ENCODE measurements around the gene ANOS1.
"Not testable (repeated sequence)": the region's sequence is repeated elsewhere in the genome, so short reads cannot be mapped to it uniquely, and the experiment has no call there.

The ANOS1 gene

GRCh38 chrX:8731559-8732395, at the start of gene ANOS1:
Gene ANOS1 (minus strand): TSS chrX:8732137. CDS start chrX:8732036, 101 bp downstream.
- DNase-seq, result no peak

DNA sequence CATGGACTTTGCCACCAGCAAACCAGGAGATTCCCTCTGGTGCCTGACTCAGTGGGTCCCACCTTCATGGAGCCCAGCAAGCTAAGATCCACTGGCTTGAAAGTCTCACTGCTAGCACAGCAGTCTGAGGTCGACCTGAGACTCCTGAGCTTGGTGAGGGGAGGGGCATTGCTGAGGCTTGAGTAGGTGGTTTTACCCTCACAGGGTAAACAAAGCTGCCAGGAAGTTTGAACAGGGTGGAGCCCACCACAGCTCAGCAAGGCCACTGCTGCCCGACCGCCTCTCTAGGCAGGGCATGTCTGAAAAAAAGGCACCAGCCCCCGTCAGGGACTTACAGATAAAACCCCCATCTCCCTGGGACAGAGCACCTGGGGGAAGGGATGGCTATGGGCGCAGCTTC, 41.2 kb upstream of the ANOS1 start:
- no peak for DNase-seq

DNA sequence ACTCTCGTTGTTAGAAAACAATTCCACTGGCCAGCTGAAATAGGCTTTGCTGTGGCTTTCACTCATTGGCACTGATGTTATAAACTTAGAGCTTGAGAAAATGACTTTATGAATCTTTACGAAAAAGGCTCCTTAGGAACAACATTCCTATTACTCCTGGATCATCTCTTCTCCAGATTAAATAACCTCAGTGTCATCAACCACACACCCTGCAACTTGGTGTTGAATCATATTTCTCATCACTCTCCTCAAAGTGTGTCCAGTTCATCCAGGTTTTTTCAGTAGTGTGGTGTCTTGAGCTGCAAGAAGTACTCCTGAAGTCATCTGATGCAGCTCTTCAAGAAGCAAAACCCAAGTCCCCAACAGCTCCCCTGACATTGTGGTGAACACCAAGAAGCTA, 28.1 kb upstream of the ANOS1 start:
- no peak for DNase-seq

DNA sequence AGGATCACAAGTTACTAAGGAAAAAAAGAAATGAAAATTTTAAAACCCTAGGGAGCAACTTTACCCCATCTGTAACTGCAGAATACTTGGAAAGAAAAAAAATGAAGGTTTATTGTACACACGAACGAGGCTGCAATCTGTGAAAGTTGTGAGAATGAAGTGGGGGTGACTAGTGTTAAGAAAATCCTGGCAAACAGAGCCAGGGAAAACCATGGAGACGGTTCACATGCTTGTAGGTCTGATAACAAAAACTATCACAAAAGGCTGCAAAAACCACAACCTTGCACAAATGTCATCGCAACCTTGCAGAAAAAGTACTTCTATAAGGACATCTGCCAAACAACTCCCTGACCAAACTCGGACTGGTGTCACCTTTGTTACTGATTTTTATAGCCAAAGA, 26.8 kb upstream of the ANOS1 start:
- DNase-seq, result not testable (repeated sequence)

GRCh38 chrX:8757609-8758389, 25.9 kb upstream of the ANOS1 start:
- not testable (repeated sequence) for DNase-seq

DNA sequence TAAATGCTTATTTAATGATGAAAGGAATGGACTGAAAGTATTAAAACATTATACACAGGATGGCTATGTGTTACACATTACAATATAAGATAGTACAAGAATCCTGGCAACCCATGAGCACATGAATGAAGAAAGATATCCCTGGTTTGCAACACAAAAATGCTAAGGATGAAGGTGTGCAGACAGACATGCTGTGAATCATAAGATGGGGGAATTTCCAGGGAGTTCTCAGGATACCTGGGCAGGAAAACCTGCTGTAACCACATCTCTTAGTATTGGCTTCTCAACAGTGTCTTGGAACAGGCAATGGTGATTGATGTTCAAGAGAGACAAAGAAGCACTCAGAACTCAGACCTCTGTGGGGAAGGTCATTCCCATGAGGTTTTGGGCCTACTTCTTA, 23.9 kb upstream of the ANOS1 start:
- DNase-seq, result no peak

GRCh38 chrX:8755116-8755515, 23.2 kb upstream of the ANOS1 start:
- DNase-seq, result no peak

DNA sequence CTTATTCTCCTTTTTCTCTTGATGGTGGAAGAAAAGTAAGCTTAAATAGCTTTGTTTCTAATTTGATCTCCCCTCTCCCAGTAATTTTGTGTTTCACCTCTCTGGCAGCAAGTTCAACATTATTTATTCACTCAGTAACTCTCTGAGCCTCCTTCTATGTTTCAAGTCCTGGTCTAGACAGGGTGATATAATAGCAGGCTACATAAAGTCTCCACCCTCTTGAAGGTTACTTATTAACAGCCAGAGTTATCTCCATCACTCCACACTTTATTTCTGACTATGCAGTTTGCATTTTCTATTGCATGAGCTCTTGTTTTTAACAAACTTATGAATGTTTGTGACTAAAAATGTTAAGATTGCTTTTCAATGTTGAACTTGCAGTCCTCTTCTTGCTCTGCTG, 17.8 kb upstream of the ANOS1 start:
- no peak for DNase-seq

GRCh38 chrX:8748855-8749254, 16.9 kb upstream of the ANOS1 start:
- no peak for DNase-seq

DNA sequence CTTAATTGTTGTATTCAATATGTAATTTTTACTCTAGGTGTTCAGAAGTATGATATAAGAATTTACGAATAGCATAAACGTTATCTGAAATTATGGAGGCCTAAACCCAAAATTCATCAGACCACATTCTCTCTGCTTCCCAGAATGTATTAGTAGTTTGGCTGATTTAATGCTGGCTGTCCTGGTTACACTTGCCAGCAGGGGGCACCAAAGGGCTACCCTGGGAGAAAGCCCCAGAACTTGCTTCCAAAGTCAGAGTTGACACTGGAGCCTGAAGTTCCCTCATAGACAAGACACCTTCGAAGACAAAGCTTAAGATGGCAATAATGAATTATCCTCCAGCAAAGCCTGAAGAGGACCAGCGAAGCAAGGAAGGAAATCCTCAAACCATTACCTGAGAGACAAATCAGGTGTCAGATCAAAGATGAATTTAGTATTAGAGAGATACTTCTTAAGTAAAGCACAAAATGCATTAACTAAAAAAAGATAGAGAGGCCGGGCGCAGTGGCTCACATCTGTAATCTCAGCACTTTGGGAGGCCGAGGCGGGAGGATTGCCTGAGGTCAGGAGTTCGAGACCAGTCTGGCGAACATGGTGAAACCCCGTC, 11.3 kb upstream of the ANOS1 start:
- DNase-seq, result peak; percentile 58

DNA sequence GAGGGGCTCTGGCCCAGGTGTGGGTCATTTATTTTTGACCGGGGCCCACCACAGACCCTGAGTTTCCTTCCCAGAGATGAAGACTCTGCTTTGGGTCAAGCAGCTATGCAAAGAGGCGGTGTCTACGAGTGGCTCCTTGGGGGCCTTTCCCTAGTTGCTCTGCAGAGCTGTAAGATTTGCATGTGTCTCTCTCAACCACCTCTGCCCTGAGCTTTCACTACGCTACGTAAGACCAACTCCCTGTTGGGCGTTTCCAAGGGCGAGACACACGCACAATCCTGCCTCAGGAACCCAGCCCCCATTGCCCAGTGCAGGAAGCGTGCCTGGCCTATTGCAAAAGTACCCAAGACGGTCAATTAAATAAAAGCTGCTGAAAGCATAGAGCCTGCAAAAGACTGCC, 10.0 kb upstream of the ANOS1 start:
- no peak for DNase-seq

- DNase-seq, result peak; percentile 4
Observed at GRCh38 chrX:8738588-8739189, 6.8 kb upstream of the ANOS1 start.

GRCh38 chrX:8737883-8738282, 5.9 kb upstream of the ANOS1 start:
- no peak for DNase-seq

DNA sequence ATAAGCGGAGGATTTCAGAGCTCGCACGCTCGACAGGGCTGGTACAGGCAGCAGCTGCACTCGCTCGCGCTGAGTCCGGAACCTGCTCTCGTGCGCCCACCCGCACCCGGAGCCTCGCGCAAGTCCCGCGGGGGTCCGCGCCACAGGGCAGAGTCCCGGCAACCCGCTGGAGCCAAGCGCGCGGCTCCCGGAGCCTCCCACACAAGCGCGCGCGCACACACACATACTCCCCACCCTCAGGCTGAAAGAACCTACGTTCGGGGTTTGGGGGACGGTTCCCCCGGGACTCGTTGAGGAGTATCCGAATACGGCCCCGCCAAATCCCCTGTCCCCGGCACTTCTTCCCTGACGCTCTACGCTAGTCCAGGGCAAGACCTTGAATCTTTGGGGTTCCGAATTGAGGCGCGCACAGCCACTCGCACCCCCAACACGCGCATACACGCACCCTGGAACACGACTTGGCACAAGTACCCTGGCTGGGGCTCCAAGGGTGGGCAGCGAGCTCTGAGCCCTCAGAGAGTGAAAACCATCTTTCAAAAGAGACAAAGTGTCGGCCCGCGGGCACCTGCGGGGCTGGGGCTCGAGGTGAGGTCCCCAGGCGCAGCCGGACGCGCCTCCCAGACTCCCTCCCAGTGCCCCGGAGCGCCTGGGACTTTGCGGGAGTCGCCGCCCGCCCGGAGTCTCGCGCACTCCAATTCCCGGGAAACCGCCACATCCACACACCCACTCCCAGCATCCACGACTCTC, 952 bp downstream of the ANOS1 start:
- no peak for DNase-seq

DNA sequence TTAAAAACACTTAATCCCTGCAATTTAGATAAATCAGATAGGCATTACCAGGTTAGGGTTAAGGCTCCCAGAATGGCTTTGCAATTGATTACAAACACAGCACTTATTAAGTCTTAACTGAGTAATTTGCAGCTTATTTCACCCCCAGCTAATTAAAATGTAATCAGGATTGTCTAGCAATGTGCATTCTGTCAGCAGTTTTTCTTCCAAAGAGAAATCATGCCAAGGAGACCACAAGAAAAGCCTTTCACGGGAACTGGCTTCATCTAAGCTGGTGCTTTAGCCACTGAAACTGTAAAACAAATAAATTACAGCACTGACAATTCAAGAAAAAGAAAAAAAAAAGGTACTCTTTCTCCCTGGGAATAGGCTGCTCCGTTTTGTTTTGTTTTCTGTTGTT, 2.1 kb downstream of the ANOS1 start:
- no peak for DNase-seq

DNA sequence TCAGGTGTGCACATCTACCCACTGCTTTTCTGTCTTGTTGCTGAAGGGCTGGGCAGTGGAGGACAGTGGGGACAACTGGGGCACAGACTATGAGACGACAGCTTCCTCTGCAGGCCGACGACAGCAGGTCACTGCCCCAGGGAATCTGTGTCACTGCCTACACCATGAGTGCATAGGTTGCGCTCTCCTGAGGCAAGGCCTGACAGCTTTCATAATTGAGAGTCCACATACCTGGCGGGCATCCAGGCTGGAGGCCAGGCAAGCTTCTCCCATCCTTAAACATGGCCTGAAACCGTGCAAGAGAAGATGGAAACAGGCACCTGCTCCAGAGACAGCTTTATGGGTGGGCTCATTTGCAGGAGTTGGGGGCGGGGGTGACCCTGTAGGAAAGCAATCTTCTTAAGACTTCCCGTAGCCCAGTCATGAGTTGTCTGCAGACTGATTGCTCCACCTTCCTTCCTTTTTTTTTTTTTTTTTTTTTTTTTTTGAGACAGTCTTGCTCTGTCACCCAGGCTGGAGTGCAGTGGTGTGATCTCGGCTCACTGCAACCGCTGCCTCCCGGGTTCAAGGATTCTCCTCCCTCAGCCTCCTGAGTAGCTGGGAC, 2.9 kb downstream of the ANOS1 start:
- DNase-seq, result no peak

- no peak for DNase-seq
Observed at GRCh38 chrX:8726031-8726652, 5.8 kb downstream of the ANOS1 start.

DNA sequence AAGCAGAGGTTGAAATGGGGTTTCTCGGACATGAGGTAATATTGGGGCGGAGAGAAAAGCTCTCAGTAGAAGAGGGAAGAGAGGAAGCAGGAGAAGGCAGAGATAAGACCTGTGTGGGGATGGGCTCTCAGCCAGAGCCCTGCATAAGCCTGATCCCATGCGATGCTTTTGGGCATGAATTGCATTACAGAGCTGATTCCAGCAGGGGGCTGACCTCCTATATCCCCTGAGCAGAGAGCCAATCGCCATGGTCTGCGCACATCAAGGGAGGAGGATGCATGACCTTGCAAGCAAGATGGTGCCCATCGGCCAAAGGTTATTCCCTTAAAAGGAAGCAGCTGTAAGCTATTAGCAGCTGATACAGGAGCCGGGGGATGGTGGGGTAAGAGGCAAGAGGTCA, 7.6 kb downstream of the ANOS1 start:
- DNase-seq, result no peak

DNA sequence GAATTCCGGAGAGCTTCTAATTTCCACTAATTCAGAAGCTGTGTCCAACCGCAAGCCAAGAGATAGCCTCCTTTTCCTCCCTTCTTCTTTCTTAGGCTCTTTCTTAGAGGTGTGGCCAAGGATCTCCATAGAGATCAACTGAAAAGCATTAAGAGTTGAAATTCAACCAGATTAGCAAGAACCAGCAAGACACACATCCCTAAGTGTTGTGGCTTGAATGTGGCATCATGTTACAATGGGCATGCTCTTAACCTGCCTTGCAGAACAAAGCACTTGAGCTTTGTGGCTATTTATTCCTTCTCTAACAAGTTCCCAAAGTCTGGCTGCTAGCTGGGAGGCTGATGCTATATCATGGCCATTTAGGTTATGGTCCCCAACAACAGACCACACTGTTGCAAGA, 10.4 kb downstream of the ANOS1 start:
- DNase-seq, result no peak

DNA sequence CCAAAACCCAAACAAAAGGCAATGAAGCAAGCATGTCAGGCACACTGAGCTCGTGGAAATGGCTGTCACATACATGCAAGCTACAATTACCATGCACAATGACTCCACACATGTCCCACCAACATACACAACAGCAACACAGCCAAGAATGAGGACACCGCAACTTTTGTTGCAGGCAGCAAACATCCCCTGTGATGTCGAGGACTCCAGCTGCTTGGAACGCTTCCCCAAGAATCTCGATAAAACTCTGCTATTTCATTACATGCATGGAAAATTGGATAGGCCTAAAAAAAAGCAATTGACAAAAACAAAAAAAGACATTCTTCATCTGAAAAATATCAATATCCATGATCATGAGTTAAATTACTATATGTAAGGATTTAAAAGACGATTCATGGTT, 11.8 kb downstream of the ANOS1 start:
- no peak for DNase-seq

DNA sequence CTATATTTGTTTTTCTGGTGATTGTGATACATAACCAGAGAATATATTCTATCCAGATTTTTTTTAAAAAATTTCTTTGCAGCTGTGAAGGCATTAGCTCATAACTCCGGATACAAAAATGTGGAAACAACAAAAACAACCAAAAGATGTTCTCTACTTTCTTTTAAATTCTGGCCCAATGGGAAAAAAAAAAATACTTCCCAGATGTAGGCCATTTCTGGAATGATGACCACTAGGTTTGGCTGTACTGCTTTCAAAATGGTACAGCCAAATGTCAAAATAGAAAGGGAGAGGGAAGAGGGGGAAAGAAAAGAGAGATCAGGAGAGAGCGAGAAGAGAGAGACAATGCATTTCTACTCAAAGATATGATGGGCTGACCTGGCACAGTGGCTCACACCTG, 14.6 kb downstream of the ANOS1 start:
- DNase-seq, result no peak

- DNase-seq, result no peak
Observed at GRCh38 chrX:8714164-8714563, 17.8 kb downstream of the ANOS1 start.
